T-cell (primary cell): ENCODE data around the gene VSIG10. TPM values are rescaled to one million over a fixed set of nuclear protein-coding genes. Genes with fewer than 3 reads are reported as not detected.
A peak's percentile ranks its signal among the peaks of the same experiment; 100 is the strongest.

ENCODE experiments used
- ATAC-seq, 4 experiments: fragments of 200-7000 bp in 3 of 4; fragments of 150-1000 bp in 1 of 4; cut with Tn5 transposase; replicated peaks in 1 of 4; 1 replicate in 3 of 4; 2 replicates in 1 of 4; pipeline ENCODE4 v1.10.0; 2021; ENCODE audit warnings: moderate library complexity in 3 of 4, mild to moderate bottlenecking in 2 of 4, moderate number of reproducible peaks in 1 of 4
- CTCF ChIA-PET, 2 donors: fragments of 300-600 bp; sonication (Branson Sonifier 250); formaldehyde crosslinking; loops; one replicate each; lab custom pipeline; 2022; ENCODE audit warnings: antibody characterized with exemption in 2 of 2; lab: Charles Lee
- POLR2A ChIA-PET, 2 donors: fragments of 300-600 bp; sonication (Branson Sonifier 250); formaldehyde crosslinking; loops; one replicate each; lab custom pipeline; 2022; ENCODE audit warnings: antibody characterized with exemption in 2 of 2; lab: Charles Lee
- DNase-seq, 35 experiments: peaks; one replicate each; pipeline versions ENCODE4 v3.0.0 to v3.0.0-alpha.2; 2013 to 2023
- H3K27ac ChIP-seq: one replicate; pipeline ENCODE4 v1.5.1; 2013; ENCODE audit warnings: low read length
- H3K27me3 ChIP-seq, 2 experiments: replicated peaks in 1 of 2; 1 replicate in 1 of 2; 2 replicates in 1 of 2; pipeline versions ENCODE4 v1.6.1 to v1.7.0; 2013; ENCODE audit warnings: low read length in 1 of 2, mixed read lengths in 1 of 2; ENCODE audit not compliant: control insufficient read depth in 2 of 2, insufficient read depth in 2 of 2; ENCODE audit errors: extremely low read depth in 1 of 2
- H3K36me3 ChIP-seq, 2 donors: 1 replicate in 1 of 2; 2 replicates in 1 of 2; pipeline versions ENCODE4 v1.6.1 to v1.7.0; 2013; ENCODE audit warnings: low read length in 1 of 2; ENCODE audit not compliant: control insufficient read depth in 2 of 2, insufficient read depth in 1 of 2; ENCODE audit errors: extremely low read depth in 1 of 2
- H3K4me1 ChIP-seq, 2 experiments: 1 replicate in 1 of 2; 2 replicates in 1 of 2; pipeline versions ENCODE4 v1.6.1 to v1.7.0; 2013; ENCODE audit warnings: low read length in 2 of 2, mixed read lengths in 1 of 2; ENCODE audit not compliant: insufficient read depth in 2 of 2, control insufficient read depth in 1 of 2; ENCODE audit errors: extremely low read depth in 1 of 2
- H3K4me3 ChIP-seq, 2 donors: 1 replicate in 1 of 2; 2 replicates in 1 of 2; pipeline versions ENCODE4 v1.5.1 to v1.7.0; 2013; ENCODE audit warnings: mild to moderate bottlenecking in 2 of 2, low read length in 1 of 2, moderate library complexity in 1 of 2; ENCODE audit not compliant: control insufficient read depth in 1 of 2; ENCODE audit errors: extremely low read depth in 1 of 2
- H3K9me3 ChIP-seq: 2 replicates; pipeline ENCODE4 v1.7.0; 2013
- H3K27ac Mint-ChIP-seq, 2 donors: one replicate each; pipeline ENCODE4 v1.8.0; 2020 to 2021; ENCODE audit warnings: mild to moderate bottlenecking in 2 of 2, mixed read lengths in 2 of 2
- H3K27me3 Mint-ChIP-seq, 2 donors: one replicate each; pipeline ENCODE4 v1.8.0; 2021 to 2022; ENCODE audit warnings: mixed read lengths in 2 of 2
- H3K36me3 Mint-ChIP-seq: one replicate; pipeline ENCODE4 v1.8.0; 2021; ENCODE audit warnings: mixed read lengths
- H3K4me1 Mint-ChIP-seq, 3 donors: one replicate each; pipeline ENCODE4 v1.8.0; 2020 to 2022; ENCODE audit warnings: mixed read lengths in 3 of 3, mild to moderate bottlenecking in 1 of 3
- H3K4me3 Mint-ChIP-seq, 3 donors: one replicate each; pipeline ENCODE4 v1.8.0; 2020 to 2022; ENCODE audit warnings: mild to moderate bottlenecking in 3 of 3, mixed read lengths in 3 of 3, moderate library complexity in 3 of 3
- H3K9me3 Mint-ChIP-seq, 3 donors: one replicate each; pipeline ENCODE4 v1.8.0; 2020 to 2022; ENCODE audit warnings: mixed read lengths in 3 of 3
- WGBS: methylation state at CpG from one replicate; pipeline ENCODE4 v1.1.5; 2013; ENCODE audit warnings: missing lambda C conversion rate; ENCODE audit not compliant: insufficient coverage; 5-methylcytosine and 5-hydroxymethylcytosine counted together
- total RNA-seq, 35 experiments: library from RNA in 6 of 35; stranded (reverse) in 6 of 35; fragments of 120-200 nt in 1 of 35; gene quantifications; one replicate each; pipeline versions ENCODE4 v1.2.1 to v1.2.4 and lab custom pipeline; 2013 to 2026

The VSIG10 gene
- total RNA-seq, 5 donors from 2014 or later (not counting 1 experiment from before 2014, with no cell fraction given), result 1.6 to 4.1 (median 3.2) TPM

DNA sequence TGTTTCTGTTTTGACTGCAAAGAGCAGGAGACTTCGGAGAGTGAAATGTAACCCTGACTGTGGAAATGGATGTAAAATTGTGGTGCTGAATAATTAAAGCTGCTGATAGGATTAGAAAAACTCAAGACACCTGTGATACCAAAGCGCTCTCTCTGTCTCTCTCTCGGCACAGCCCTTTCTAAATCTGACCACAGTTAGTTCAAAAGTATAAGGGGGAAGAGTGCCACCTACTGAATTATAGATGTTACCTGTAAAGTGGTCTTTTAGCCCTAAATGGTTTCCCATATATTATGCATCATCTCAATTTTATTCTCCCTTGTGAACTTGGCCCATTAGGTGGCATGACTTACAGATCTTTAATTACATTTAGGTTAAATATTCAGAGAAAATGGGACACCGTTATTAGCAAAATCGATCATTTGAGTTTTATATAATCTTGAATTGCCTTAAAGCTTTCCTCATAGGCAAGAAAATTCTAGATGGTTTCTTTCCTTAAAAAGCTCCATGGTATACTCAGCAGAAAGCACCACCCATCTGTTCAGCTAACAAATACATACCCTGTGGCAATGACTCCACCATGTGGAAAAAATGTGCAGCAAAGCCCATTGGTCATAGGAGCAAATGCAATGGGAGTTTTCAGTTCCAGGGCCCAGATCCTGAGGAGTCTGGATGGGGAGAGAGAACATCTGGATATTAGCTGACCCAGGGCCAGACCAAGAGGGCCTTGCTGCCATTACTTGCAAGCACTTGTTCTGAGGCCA, 69.2 kb downstream of the VSIG10 start:
- no peaks in the 10 kb centered on the region for H3K9me3 ChIP-seq
- CTCF ChIA-PET, result interaction anchor here (0.6 to 1.0 kb wide), 3 partner anchors 159 to 1619 kb away, joined by 3 to 4 read pairs (median 3); no protein-coding TSS in a partner anchor
- DNase-seq, result no peak
- H3K4me1 ChIP-seq, result no peaks in the 10 kb centered on the region
- no peak overlapping the region for H3K27ac ChIP-seq
- no peaks in the 10 kb centered on the region for H3K27me3 Mint-ChIP-seq
- WGBS, result 80% methylated on average over 1 of the region's 5 CpGs
- H3K36me3 Mint-ChIP-seq, result peaks cover 52% of the 10 kb centered on the region
- H3K27ac Mint-ChIP-seq, result peak overlapping the region; percentile 68 to 70
- no peaks in the 10 kb centered on the region for H3K9me3 Mint-ChIP-seq
- no peak overlapping the region for H3K4me3 ChIP-seq
- no peaks in the 10 kb centered on the region for H3K27me3 ChIP-seq
- H3K4me3 Mint-ChIP-seq, result peak overlapping the region in 1 of 3 donors; percentile 18
- H3K4me1 Mint-ChIP-seq, result peaks cover 0 to 15% (median 6%) of the 10 kb centered on the region in 3 donors
- ATAC-seq, result peak in 1 of 4 experiments; percentile 40
- peaks cover 18 to 83% of the 10 kb centered on the region in 2 donors for H3K36me3 ChIP-seq
- POLR2A ChIA-PET, result interaction anchor here in 1 of 2 donors (0.6 kb wide), 1 partner anchor 291 kb away, joined by 3 read pairs; no protein-coding TSS in a partner anchor

DNA sequence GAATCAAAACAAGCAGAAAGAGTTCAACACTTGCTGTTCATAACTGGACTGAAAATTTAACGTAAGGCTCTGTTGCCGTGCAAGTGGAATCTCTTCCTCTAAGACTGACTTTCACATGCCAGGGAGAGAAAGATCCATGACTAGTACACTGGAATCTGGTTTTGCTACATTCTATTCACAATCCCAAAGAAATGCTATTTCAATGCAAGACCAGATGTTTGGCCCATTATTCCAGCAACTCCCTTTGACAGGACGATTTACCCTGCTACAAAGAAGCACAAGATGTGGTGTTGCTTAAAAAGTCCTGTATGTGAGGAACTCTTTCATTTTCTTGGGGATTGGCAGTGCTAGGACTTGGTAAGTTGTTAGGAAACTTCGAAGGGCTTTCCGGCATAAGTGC, 69.9 kb downstream of the VSIG10 start:
- H3K27me3 ChIP-seq, result no peaks in the 10 kb centered on the region
- peaks cover 0 to 15% (median 6%) of the 10 kb centered on the region in 3 donors for H3K4me1 Mint-ChIP-seq
- ChIA-PET POLR2A (no interaction called here), CTCF (interaction anchor here (0.6 kb wide), 2 partner anchors 265 to 1620 kb away, joined by 3 to 4 read pairs; no protein-coding TSS in a partner anchor)
- H3K27ac Mint-ChIP-seq, result peak overlapping the region; percentile 68 to 70
- no peaks in the 10 kb centered on the region for H3K27me3 Mint-ChIP-seq
- H3K4me3 ChIP-seq, result no peak overlapping the region
- H3K9me3 ChIP-seq, result no peaks in the 10 kb centered on the region
- no peak for ATAC-seq
- no peak for DNase-seq
- peak overlapping the region; percentile 5 for H3K27ac ChIP-seq
- H3K4me3 Mint-ChIP-seq, result peak overlapping the region in 1 of 3 donors; percentile 18
- H3K36me3 Mint-ChIP-seq, result peaks cover 50% of the 10 kb centered on the region
- 92% methylated on average over 5 of the region's 5 CpGs for WGBS
- H3K4me1 ChIP-seq, result no peaks in the 10 kb centered on the region
- peaks cover 20 to 80% of the 10 kb centered on the region in 2 donors for H3K36me3 ChIP-seq
- no peaks in the 10 kb centered on the region for H3K9me3 Mint-ChIP-seq

DNA sequence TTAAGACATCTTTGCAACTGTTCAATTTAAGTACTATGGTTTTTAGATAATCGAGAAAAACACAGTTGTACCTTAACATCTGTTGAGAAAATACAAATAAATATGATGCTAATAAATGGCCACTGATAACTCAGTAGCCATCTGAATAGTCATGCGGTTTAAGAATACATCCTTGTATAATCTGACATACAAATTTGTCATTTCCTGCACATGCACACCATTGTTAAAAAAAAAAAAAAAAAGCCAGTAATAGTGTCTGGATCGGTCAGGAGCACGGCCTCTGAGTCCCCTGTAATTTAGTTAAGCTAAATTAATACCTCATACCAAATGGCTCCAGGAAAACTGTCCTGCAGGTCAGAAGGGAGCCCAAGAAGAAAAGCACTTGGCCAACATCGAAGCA, 70.5 kb downstream of the VSIG10 start:
- no peak overlapping the region for H3K4me3 Mint-ChIP-seq
- no peaks in the 10 kb centered on the region for H3K9me3 Mint-ChIP-seq
- Histone ChIP-seq H3K27ac (no peak overlapping the region), H3K27me3 (no peaks in the 10 kb centered on the region), H3K4me3 (no peak overlapping the region), H3K4me1 (no peaks in the 10 kb centered on the region), H3K36me3 (peaks cover 20 to 75% of the 10 kb centered on the region in 2 donors), H3K9me3 (no peaks in the 10 kb centered on the region)
- H3K27me3 Mint-ChIP-seq, result no peaks in the 10 kb centered on the region
- CTCF ChIA-PET, result interaction anchor here (0.6 to 1.1 kb wide), 4 partner anchors 22 to 265 kb away, joined by 3 to 5 read pairs (median 4); no protein-coding TSS in a partner anchor
- DNase-seq (no peak), ATAC-seq (no peak)
- peaks cover 0 to 15% (median 6%) of the 10 kb centered on the region in 3 donors for H3K4me1 Mint-ChIP-seq
- POLR2A ChIA-PET, result no interaction called here
- H3K27ac Mint-ChIP-seq, result peak overlapping the region; percentile 68 to 70
- 100% methylated on average over 1 of the region's 5 CpGs for WGBS
- H3K36me3 Mint-ChIP-seq, result peaks cover 52% of the 10 kb centered on the region

DNA sequence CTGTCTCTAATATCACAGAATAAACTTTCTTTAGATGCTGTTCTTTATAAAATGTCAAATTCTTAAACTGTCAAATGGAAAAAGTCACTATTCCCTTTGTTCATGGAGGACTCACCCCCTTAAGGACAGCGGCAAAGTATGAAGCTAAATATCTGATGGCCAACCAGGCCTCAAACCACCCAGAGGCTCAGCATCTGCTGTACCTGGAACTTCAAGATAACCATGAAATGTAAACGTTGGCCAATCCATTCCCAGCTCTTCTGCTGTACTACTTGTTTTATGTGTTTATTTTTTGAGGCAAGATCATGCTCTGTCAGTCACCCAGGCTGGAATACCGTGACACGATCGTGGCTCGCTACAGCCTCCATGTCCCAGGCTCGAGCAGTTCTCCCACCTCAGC, 71.6 kb downstream of the VSIG10 start:
- Mint-ChIP-seq H3K27me3 (no peaks in the 10 kb centered on the region), H3K36me3 (peaks cover 51% of the 10 kb centered on the region), H3K9me3 (no peaks in the 10 kb centered on the region), H3K27ac (peak overlapping the region in 1 of 2 donors; percentile 7), H3K4me3 (no peak overlapping the region), H3K4me1 (peaks cover 0 to 15% (median 6%) of the 10 kb centered on the region in 3 donors)
- POLR2A ChIA-PET, result no interaction called here
- H3K27me3 ChIP-seq, result no peaks in the 10 kb centered on the region
- WGBS, result 86% methylated on average over 5 of the region's 7 CpGs
- DNase-seq, result no peak
- no peak overlapping the region for H3K27ac ChIP-seq
- peaks cover 15 to 68% of the 10 kb centered on the region in 2 donors for H3K36me3 ChIP-seq
- ATAC-seq, result no peak
- CTCF ChIA-PET, result interaction anchor here in 1 of 2 donors (1.1 kb wide), 1 partner anchor 23 kb away, joined by 3 read pairs; no protein-coding TSS in a partner anchor
- no peak overlapping the region for H3K4me3 ChIP-seq
- H3K4me1 ChIP-seq, result no peaks in the 10 kb centered on the region
- H3K9me3 ChIP-seq, result no peaks in the 10 kb centered on the region

DNA sequence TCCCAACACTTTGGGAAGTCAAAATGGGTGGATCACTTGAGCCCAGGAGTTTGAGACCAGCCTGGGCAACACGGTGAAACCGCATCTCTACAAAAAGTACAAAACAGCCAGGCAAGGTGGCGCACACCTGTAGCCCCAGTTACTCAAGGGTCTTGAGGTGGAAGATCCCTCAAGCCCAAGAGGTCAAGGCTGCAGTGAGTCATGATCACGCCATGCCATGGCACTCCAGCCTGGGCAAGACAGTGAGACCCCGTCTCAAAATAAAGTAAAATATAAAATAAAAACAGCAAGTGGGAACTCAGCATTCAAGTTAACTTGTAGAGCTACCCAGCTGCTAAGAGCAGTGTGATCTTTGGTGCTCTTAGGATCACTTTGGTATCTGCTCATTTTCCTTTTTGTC, 74.6 kb downstream of the VSIG10 start:
- no peak overlapping the region for H3K4me3 Mint-ChIP-seq
- DNase-seq (no peak), ATAC-seq (no peak)
- no CpG with 5 or more reads among the region's 5 CpGs for WGBS
- POLR2A ChIA-PET, result no interaction called here
- H3K4me1 Mint-ChIP-seq, result peaks cover 0 to 7% (median 1%) of the 10 kb centered on the region in 3 donors
- H3K9me3 Mint-ChIP-seq, result no peaks in the 10 kb centered on the region
- peaks cover 37% of the 10 kb centered on the region for H3K36me3 Mint-ChIP-seq
- Histone ChIP-seq H3K4me1 (no peaks in the 10 kb centered on the region), H3K27me3 (no peaks in the 10 kb centered on the region), H3K27ac (no peak overlapping the region), H3K4me3 (no peak overlapping the region), H3K36me3 (peaks cover 2 to 65% of the 10 kb centered on the region in 2 donors), H3K9me3 (no peaks in the 10 kb centered on the region)
- CTCF ChIA-PET, result no interaction called here
- no peak overlapping the region for H3K27ac Mint-ChIP-seq
- H3K27me3 Mint-ChIP-seq, result no peaks in the 10 kb centered on the region

DNA sequence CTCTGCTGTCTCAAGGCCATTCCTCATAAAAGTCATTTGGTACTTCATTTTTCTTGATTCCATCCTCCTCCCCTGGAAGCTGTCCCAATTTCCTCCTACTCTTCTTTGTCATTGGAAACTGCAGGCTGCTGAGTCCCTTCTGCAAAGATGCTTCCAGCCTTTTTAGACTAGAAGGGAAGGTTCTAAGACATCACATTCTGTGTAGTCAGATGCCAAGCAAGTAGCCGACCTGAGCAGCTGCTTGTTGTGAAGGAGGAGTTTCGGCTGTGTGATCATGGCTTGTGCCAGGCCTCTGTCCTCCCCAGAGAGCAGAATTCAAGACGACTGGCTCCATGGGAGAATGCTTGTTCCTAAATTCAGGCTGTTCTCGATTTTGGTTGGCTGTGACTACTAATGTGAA, 78.6 kb downstream of the VSIG10 start:
- no peaks in the 10 kb centered on the region for H3K27me3 ChIP-seq
- Mint-ChIP-seq H3K27ac (no peak overlapping the region), H3K4me3 (no peak overlapping the region), H3K27me3 (no peaks in the 10 kb centered on the region), H3K4me1 (no peaks in the 10 kb centered on the region), H3K9me3 (no peaks in the 10 kb centered on the region), H3K36me3 (peaks cover 50% of the 10 kb centered on the region)
- CTCF ChIA-PET, result no interaction called here
- ATAC-seq (no peak), DNase-seq (no peak)
- H3K4me3 ChIP-seq, result no peak overlapping the region
- no peaks in the 10 kb centered on the region for H3K9me3 ChIP-seq
- no peaks in the 10 kb centered on the region for H3K4me1 ChIP-seq
- POLR2A ChIA-PET, result no interaction called here
- H3K36me3 ChIP-seq, result peaks cover 6 to 59% of the 10 kb centered on the region in 2 donors
- no peak overlapping the region for H3K27ac ChIP-seq
- WGBS, result 100% methylated on average over 3 of the region's 4 CpGs
